H9 (cell line): Measurements from ENCODE around the gene ZSCAN2. TPM values are rescaled to one million over a fixed set of nuclear protein-coding genes. Genes with fewer than 3 reads are reported as not detected.
A peak's percentile ranks its signal among the peaks of the same experiment; 100 is the strongest.

ENCODE experiments used
- DNase-seq: peaks from one replicate; pipeline ENCODE4 v3.0.0-alpha.2; 2017
- H2AFZ ChIP-seq: one replicate; pipeline ENCODE4 v1.6.1; 2013; ENCODE audit warnings: mild to moderate bottlenecking, low read length, control low read depth, moderate library complexity
- H2AK5ac ChIP-seq: 2 replicates; pipeline ENCODE4 v1.6.1; 2013; ENCODE audit warnings: low read length, control low read depth, mixed read lengths; ENCODE audit not compliant: insufficient read length
- H2BK120ac ChIP-seq: one replicate; pipeline ENCODE4 v1.6.1; 2013; ENCODE audit warnings: low read depth, mild to moderate bottlenecking, low read length, control low read depth, inconsistent platforms; ENCODE audit not compliant: poor library complexity, severe bottlenecking
- H2BK12ac ChIP-seq: 2 replicates; pipeline ENCODE4 v1.6.1; 2013; ENCODE audit warnings: low read length, control low read depth, mixed read lengths, low read depth; ENCODE audit not compliant: insufficient read length
- H2BK15ac ChIP-seq: 2 replicates; pipeline ENCODE4 v1.6.1; 2013; ENCODE audit warnings: low read depth, low read length, control low read depth
- H2BK20ac ChIP-seq: one replicate; pipeline ENCODE4 v1.6.1; 2013; ENCODE audit warnings: low read depth, mild to moderate bottlenecking, low read length, control low read depth, inconsistent platforms; ENCODE audit not compliant: poor library complexity, severe bottlenecking
- H2BK5ac ChIP-seq: 2 replicates; pipeline ENCODE4 v1.6.1; 2013; ENCODE audit warnings: low read length, control low read depth, mixed read lengths; ENCODE audit not compliant: insufficient read length
- H3K14ac ChIP-seq: 2 replicates; pipeline ENCODE4 v1.6.1; 2013; ENCODE audit warnings: low read length, control low read depth; ENCODE audit not compliant: insufficient read depth
- H3K18ac ChIP-seq: 2 replicates; pipeline ENCODE4 v1.6.1; 2013; ENCODE audit warnings: low read depth, mild to moderate bottlenecking, mixed read lengths, low read length, control low read depth; ENCODE audit not compliant: insufficient read length
- H3K23ac ChIP-seq: 2 replicates; pipeline ENCODE4 v1.6.1; 2013; ENCODE audit warnings: low read length, control low read depth, mixed read lengths, low read depth; ENCODE audit not compliant: insufficient read length
- H3K23me2 ChIP-seq: 2 replicates; pipeline ENCODE4 v1.6.1; 2013; ENCODE audit warnings: low read depth, mild to moderate bottlenecking, mixed read lengths, low read length, control low read depth; ENCODE audit not compliant: insufficient read length, poor library complexity, severe bottlenecking
- H3K27ac ChIP-seq: 2 replicates; pipeline ENCODE4 v1.5.1; 2013; ENCODE audit warnings: low read length, control low read depth, mixed read lengths, low read depth; ENCODE audit not compliant: insufficient read length
- H3K27me3 ChIP-seq: 2 replicates; pipeline ENCODE4 v1.6.1; 2013; ENCODE audit warnings: low read length, control low read depth, inconsistent platforms; ENCODE audit not compliant: insufficient read depth
- H3K4ac ChIP-seq: 2 replicates; pipeline ENCODE4 v1.6.1; 2013; ENCODE audit warnings: low read depth, mild to moderate bottlenecking, control low read depth, inconsistent platforms, low read length, moderate library complexity
- H3K4me1 ChIP-seq: 2 replicates; pipeline ENCODE4 v1.6.1; 2013; ENCODE audit warnings: low read length, control low read depth, inconsistent platforms; ENCODE audit not compliant: insufficient read depth
- H3K4me2 ChIP-seq: 2 replicates; pipeline ENCODE4 v1.6.1; 2013; ENCODE audit warnings: low read length, control low read depth, mixed read lengths; ENCODE audit not compliant: insufficient read length, insufficient read depth
- H3K56ac ChIP-seq: 2 replicates; pipeline ENCODE4 v1.6.1; 2013; ENCODE audit warnings: low read depth, mild to moderate bottlenecking, mixed read lengths, low read length, control low read depth; ENCODE audit not compliant: insufficient read length
- H3K79me1 ChIP-seq: 2 replicates; pipeline ENCODE4 v1.6.1; 2013; ENCODE audit warnings: low read depth, mild to moderate bottlenecking, moderate library complexity, low read length, control low read depth, inconsistent platforms; ENCODE audit not compliant: insufficient read depth, poor library complexity, severe bottlenecking
- H3K79me2 ChIP-seq: 2 replicates; pipeline ENCODE4 v1.6.1; 2013; ENCODE audit warnings: low read length, control low read depth, inconsistent platforms; ENCODE audit not compliant: insufficient read depth
- H3K9ac ChIP-seq: 2 replicates; pipeline ENCODE4 v1.6.1; 2013; ENCODE audit warnings: low read length, control low read depth, mixed read lengths; ENCODE audit not compliant: insufficient read length; ENCODE audit errors: extremely low read depth
- H3K9me3 ChIP-seq: one replicate; pipeline ENCODE4 v1.6.1; 2013; ENCODE audit warnings: low read depth, low read length, inconsistent platforms; ENCODE audit not compliant: control insufficient read depth
- H3T11ph ChIP-seq: one replicate; pipeline ENCODE4 v1.6.1; 2013; ENCODE audit warnings: mild to moderate bottlenecking, low read length, control low read depth, inconsistent platforms
- H4K20me1 ChIP-seq: one replicate; pipeline ENCODE4 v1.6.1; 2013; ENCODE audit not compliant: control insufficient read depth, insufficient read length, insufficient read depth
- H4K5ac ChIP-seq: 2 replicates; pipeline ENCODE4 v1.6.1; 2013; ENCODE audit warnings: low read depth, mild to moderate bottlenecking, mixed read lengths, low read length, control low read depth; ENCODE audit not compliant: insufficient read length
- H4K8ac ChIP-seq: replicated peaks from 2 replicates; pipeline ENCODE4 v1.6.1; 2013; ENCODE audit warnings: low read length, control low read depth, mixed read lengths, low read depth; ENCODE audit not compliant: insufficient read length
- H4K91ac ChIP-seq: 2 replicates; pipeline ENCODE4 v1.6.1; 2013; ENCODE audit warnings: low read depth, mild to moderate bottlenecking, moderate library complexity, mixed read lengths, low read length, control low read depth; ENCODE audit not compliant: insufficient read length
- H3K27ac Mint-ChIP-seq, 3 experiments: 2 replicates in 2 of 3; 3 replicates in 1 of 3; pipeline ENCODE4 v1.8.0; 2020 to 2021; ENCODE audit warnings: mixed read lengths in 3 of 3, mild to moderate bottlenecking in 1 of 3, moderate library complexity in 1 of 3
- H3K27me3 Mint-ChIP-seq: 2 replicates; pipeline ENCODE4 v1.8.0; 2021; ENCODE audit warnings: low read depth, mild to moderate bottlenecking, moderate library complexity, mixed read lengths
- H3K36me3 Mint-ChIP-seq, 3 experiments: 2 replicates in 2 of 3; 3 replicates in 1 of 3; pipeline ENCODE4 v1.8.0; 2020 to 2021; ENCODE audit warnings: low read depth in 3 of 3, mixed read lengths in 3 of 3; ENCODE audit not compliant: insufficient read depth in 1 of 3
- H3K4me1 Mint-ChIP-seq, 2 experiments: 2 replicates each; pipeline ENCODE4 v1.8.0; 2020; ENCODE audit warnings: mixed read lengths in 2 of 2
- H3K4me3 Mint-ChIP-seq, 2 experiments: 2 replicates in 1 of 2; 3 replicates in 1 of 2; pipeline ENCODE4 v1.8.0; 2020 to 2021; ENCODE audit warnings: mild to moderate bottlenecking in 2 of 2, mixed read lengths in 2 of 2, moderate library complexity in 1 of 2
- H3K9me3 Mint-ChIP-seq, 2 experiments: 2 replicates in 1 of 2; 3 replicates in 1 of 2; pipeline ENCODE4 v1.8.0; 2020; ENCODE audit warnings: mild to moderate bottlenecking in 2 of 2, mixed read lengths in 2 of 2, moderate library complexity in 1 of 2
- CTCF ChIP-seq: fragments of 200-600 bp; sonication (generic); conservative IDR thresholded peaks from 3 replicates; pipeline ENCODE4 v1.8.0; 2021; ENCODE audit warnings: antibody characterized with exemption, mild to moderate bottlenecking
- WGBS: extraction: QIAGEN DNeasy Blood & Tissue Kit; methylation state at CpG from one replicate; pipeline ENCODE4 v1.1.7; 2013; ENCODE audit warnings: missing lambda C conversion rate, low lambda C conversion rate, mixed read lengths; ENCODE audit not compliant: insufficient read length; ENCODE audit errors: extremely low coverage; 5-methylcytosine and 5-hydroxymethylcytosine counted together
- total RNA-seq: library from RNA; stranded (reverse); gene quantifications from 2 replicates; pipeline ENCODE4 v1.2.1, GENCODE V29; 2021

Gene ZSCAN2
- total RNA-seq, 1 experiment from 2014 or later = 28.4 TPM

- Histone ChIP-seq H3K9me3 (no peaks in the 10 kb centered on the region), H4K91ac (no peak overlapping the region), H3K4me1 (no peaks in the 10 kb centered on the region; the same call in 1 of the 2 replicates), H2BK120ac (no peak overlapping the region), H4K20me1 (no peaks in the 10 kb centered on the region), H4K5ac (no peak overlapping the region), H3K23ac (no peak overlapping the region), H3K9ac (no peak overlapping the region), H2BK15ac (no peak overlapping the region), H3K14ac (no peak overlapping the region), H3K56ac (no peak overlapping the region), H2AFZ (no peak overlapping the region), H2BK20ac (no peak overlapping the region), H3K79me2 (no peaks in the 10 kb centered on the region; the same call in 1 of the 2 replicates), H3K23me2 (peaks cover 4% of the 10 kb centered on the region), H4K8ac (no peak overlapping the region), H2BK5ac (no peak overlapping the region), H3K18ac (no peak overlapping the region), H3K4me2 (no peak overlapping the region), H3K4ac (no peak overlapping the region), H3T11ph (no peak overlapping the region), H3K27me3 (no peaks in the 10 kb centered on the region; the same call in 1 of the 2 replicates), H2AK5ac (no peak overlapping the region), H2BK12ac (no peak overlapping the region), H3K79me1 (no peaks in the 10 kb centered on the region), H3K27ac (no peak overlapping the region)
- Mint-ChIP-seq H3K9me3 (peaks cover 6 to 8% of the 10 kb centered on the region in 2 experiments; a peak in 4 of 5 replicates), H3K4me1 (peaks cover 28 to 37% of the 10 kb centered on the region in 2 experiments), H3K27me3 (peaks cover 24% of the 10 kb centered on the region), H3K27ac (no peak overlapping the region), H3K4me3 (no peak overlapping the region; a peak in 1 of 5 replicates), H3K36me3 (peaks cover 6 to 15% (median 14%) of the 10 kb centered on the region in 3 experiments; a peak in 6 of 7 replicates)
- peak; percentile 64 for DNase-seq
- no CpG with 5 or more reads among the region's 1 CpG for WGBS
- peak; percentile 85 for TF ChIP-seq CTCF
Observed at GRCh38 chr15:84598993-84599392, 1.8 kb upstream of the ZSCAN2 start.
